Dedifferentiated amniotic fluid mesenchymal stem cell (primary cell): ENCODE results near the gene RAB2B.

Source experiments
- DNase-seq: peaks from one replicate; pipeline ENCODE4 v3.0.0-alpha.2; 2016; ENCODE audit errors: extremely low spot score

Gene RAB2B

DNA sequence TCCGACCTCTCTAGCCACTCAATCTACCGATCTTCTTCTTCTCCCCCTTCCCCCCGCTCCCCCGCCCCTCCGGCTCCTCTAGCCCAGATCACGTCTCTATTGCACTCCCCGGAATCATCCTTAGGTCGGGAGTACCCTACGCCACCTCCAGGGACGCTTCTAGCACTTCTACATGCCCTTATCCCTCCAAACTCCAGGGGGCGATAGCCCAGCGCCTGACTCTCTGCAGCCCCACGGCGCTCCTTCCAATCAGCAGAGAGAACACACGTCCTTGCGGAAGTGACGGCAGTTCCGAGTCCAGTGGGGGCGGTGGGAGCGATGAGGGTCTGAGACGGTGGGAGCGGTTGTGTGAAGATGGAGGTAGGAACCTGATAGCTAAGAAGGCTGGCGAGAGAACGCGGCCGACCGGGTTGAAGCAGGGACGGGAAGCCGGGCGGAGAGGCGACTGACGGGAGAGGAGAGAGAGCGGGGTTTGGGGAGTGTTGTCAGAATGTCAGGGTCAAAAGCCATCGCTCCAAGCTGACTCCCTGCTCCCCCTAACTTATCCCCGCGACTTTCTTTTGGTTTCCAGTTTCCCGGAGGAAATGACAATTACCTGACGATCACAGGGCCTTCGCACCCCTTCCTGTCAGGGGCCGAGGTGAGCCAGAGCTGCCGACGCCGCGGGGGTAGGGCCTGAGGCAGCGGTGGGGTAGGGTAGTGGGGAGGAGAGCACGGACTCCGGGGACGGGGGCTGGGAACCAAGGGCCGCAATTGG lies at the start of gene RAB2B, which contains the start of gene TOX4:
TSS of gene RAB2B (minus strand) at position 35 of the 757 bp plus-strand sequence. CDS start 87 bp downstream, outside the sequence.
TSS of gene TOX4 (plus strand) at position 271 of the 757 bp plus-strand sequence. CDS start at position 355, 84 bp downstream.
- DNase-seq, result peak; percentile 99

DNA sequence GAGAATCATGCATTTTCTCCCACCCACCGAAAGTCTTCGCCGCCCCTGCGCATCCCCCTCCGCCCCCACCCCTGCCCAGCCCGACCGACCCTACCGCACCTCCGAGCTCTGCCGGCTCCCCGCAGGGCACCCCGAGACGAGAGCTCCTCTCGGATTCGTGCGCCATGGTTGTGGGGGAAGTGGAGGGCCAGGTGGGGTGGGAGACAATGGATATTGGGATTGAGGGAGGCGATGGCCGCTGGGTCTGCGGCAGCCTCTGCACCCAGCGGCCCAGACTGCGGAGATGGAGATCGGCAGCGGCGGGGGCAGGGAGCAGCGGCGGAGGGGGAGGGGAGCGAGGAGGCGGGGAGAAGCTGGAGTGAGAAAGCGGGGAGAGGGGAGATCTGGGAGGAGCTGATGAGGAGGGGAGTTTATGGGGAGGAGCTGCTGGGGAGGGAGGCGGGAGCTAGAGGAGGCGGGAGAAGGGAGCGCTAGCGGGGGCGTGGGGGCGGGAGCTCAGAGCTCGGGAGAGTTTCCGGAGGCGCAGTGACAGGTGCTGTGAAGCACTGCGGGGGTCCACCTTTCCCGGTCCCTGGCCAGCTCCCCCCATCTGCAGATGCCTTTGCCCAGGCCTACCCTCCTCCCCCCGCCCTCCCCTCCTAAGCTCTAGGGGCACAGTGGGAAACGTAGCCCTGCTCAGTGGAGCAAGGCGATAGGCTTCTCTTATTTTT lies 49.4 kb upstream of the RAB2B start, which contains the start of gene SALL2:
TSS of gene SALL2 (minus strand) at position 385 of the 710 bp plus-strand sequence. CDS start at position 166, 219 bp downstream.
- DNase-seq, result peak; percentile 21

DNA sequence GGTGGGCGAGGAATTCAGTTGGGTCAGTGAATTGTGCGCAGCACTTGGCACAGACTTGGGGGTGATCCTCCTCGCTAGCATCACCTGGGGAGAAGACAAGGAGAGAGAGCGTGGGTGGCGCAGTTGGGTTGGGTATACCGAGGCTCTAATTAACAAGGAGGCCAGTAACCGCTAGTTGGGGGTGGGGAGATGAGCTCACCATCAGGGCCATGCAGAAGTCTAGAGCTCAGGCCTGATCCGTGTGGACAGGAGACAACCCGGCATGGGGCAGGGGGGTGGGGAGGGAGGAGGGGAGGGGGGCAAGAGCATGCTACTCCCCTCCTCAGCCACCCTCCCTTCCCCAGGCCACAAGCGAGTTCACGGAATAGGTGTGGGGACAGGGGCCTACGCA lies 48.8 kb upstream of the RAB2B start:
- no peak for DNase-seq

DNA sequence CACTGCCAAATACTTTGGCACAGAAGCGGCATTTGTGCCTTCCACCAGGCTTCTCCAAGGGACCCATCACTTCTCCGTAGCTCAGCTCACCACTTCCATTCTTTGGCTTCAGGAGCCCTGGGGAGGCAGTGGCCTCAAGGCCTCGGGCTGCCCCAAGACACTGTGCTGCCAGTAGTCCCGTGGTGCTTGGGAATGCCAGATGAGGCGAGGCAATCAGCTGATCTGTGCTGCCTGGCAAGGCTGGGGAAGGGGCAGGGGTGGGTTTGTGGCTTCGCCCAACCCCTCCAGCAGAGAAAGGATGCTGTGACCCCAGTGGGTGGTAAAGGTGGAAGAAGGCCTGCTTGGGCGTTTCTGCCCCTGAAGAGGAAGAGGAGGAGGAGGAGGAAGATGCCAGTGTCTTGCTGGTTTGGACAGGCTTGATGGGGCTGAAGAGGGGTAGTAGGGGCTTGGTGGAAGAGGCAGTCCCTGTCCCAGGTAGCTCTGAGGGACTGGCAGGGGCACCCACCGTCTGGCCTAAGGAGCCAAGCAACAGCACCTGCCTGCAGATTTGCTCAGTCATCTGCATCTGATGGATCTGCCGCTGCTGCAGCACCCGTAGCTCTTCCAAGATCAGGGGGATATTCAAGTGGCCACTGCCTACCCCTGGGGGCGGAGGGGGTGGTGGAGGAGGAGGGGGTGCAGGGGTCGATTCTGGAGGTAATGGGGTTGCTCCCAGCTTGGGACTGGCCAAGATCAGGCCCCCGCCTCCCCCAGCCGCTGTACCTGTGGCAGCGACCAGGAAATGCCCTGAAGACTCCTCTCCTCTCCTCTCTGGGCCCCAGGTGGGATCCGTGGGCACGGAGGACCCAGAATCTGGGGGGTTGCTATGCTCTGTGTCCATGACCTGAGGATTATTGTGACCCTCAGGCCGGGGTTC lies 48.1 kb upstream of the RAB2B start:
- no peak for DNase-seq

DNA sequence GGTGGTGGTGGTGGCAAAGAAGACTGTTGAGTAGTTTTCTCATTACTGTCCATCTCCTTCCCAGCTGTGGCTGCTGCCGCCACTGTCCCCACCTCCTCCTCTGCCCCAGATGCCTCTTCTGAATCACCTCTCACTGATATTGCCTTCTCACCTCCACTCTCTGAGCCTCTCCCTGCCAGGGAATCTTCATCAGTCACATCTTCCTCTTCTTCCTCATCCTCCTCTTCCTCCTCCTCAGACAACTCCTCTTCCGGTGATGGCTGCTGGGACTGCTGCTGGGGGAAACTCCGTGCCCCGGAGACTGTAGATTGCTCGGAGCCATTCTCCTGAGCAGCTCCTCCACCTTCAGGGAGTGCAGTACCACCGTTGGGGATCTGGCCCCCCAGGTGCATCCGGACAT lies 46.4 kb upstream of the RAB2B start:
- DNase-seq, result no peak

DNA sequence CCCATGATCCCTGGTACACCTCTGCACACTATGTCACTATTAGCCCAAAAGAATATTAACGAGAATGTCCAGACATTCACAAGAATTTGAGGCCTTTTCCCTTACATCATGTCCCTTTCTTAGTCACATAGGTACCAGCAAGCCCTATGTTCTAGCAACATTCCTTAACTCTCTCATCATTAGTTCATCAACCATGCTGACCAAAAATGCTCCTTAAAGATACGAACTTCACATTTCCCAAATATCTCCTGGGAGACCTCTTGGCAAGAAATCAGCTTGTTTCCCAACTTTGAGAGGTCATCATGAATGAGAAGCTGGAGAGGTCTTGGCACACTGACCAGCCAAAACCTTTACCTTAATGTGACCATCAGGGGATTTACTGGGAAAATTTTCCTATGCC lies 44.7 kb upstream of the RAB2B start:
- no peak for DNase-seq

DNA sequence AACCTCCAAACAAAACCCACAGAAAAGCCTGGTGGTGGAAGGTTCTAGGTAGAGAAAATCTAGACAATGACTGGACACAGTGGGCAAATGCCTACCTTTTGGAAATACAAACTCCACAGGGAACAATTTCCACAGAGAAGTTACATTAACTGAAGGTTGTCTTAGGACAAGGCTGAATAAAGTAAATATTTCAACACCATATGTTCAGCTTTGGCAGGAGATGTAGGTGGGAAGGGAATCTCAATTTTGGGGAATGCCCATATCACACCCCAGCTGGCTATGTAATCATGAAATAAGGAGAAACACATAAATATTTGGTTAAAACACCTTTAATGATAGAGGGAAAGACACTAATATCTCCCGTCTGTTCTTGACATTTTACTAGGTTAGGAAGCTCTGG lies 44.0 kb upstream of the RAB2B start:
- no peak for DNase-seq

DNA sequence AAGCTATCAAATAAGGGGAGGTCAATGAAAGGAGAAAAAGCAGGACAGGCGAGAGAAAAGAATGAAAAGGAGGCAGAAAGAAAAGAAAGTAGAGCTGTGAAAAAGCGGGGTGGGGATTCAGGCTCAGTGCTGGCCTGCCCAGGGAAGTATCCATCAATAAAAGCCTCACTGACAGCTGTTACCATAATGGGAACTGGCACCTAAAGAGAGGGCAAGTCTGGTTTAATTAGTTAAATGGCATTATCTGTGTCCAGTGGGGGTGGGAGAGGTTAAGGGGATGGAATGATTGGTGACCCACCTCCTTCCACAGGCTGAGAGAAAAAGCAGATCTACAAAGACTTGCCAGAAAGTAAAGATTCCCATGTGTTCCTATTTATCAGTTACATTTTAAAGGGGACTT lies 42.0 kb upstream of the RAB2B start:
- no peak for DNase-seq

DNA sequence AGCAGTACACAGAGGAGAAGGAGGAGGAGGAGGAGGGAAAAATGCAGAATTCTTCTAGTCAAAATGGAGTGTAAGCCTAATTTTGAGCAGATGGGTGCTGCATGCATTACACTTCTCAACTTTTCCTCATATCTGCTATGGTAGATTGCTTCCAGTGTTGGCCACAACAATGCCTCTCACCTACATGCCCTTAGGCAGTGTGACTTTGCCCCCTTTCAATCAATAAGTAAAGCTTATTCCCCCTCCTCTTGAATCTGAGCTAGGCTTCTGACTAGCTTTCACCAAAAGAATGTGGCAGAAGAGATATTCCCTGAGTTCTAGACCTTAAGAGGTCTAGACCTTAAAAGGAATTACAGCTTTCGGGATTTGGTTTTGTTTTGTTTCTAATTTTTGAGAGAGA lies 37.6 kb upstream of the RAB2B start:
- no peak for DNase-seq

DNA sequence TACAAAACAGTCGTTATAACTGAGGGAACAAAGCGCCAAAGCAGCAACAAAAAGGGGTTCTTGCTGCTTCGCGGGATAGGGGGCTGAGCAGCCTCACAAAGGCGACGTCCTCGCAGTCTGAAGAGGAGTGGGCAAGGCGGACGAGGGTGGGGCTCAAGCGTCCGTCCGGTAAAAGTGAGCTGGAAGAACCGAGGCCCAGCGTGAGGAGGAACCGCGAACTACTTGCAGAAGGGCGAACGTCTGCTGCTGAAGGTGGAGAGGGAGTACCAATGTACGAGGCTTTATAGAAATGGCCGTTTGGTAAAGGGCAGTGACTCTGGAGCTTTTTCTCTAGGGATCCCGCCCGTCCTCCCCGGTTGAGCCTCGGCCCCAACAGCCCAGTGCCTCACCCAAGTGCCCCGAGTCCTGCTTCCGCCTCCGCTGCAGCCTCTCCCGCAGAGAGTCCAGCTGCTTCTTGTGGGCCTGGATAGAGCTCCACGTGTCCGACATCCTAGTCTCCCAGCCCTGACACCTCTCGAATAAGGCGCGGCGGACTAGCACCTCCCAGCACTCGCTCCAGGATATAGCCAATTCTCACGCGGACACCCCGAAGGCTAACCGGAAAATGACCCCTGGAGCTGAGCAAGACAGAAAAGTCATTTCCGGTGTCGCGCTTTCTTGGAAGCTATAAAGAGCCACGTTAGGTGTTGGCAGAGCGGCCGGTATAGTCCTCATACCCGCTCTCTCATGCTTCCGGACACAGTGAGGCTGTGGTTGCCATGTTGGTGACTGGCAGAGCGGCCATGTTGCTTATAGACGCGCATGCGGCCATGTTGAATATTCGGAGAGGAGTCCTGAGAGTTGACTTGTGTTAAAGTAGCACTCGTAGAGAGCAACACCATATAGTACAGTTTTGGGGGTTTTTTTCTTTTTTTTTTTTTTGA lies 34.2 kb upstream of the RAB2B start, which contains the start of gene METTL3:
TSS of gene METTL3 (minus strand) at position 606 of the 923 bp plus-strand sequence. CDS start at position 489, 117 bp downstream.
- DNase-seq, result peak; percentile 99

DNA sequence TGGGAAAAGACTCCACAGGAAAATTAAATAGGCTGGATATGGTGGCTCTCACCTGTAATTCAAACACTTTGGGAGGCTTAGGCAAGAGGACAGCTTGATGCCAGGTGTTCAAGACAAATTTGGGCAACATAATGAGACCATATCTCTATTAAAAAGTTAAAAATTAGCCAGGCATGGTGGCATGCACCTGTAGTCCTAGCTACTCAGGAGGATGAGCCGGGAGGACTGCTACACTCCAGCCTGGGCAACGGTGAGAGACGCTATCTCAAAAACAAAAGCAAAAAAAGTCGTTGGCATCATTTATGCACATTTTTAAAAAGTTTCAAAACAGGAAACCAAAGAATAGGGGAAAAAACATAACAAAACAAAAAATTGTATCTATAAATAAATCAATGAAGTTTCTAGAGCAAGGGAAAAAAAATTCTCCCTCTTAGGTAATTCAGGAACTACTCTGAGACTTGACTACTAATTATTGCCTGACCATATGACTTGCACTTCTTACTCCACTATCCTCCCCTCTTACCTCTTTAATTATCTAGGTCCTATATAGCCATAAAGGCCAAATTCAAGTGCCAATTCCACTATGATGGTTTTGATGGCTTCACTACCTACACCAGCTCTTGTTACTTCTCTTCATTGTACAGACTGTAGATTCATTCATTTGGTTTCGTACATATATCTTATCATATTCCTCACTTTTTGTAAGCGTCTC lies 32.8 kb upstream of the RAB2B start:
- no peak for DNase-seq

DNA sequence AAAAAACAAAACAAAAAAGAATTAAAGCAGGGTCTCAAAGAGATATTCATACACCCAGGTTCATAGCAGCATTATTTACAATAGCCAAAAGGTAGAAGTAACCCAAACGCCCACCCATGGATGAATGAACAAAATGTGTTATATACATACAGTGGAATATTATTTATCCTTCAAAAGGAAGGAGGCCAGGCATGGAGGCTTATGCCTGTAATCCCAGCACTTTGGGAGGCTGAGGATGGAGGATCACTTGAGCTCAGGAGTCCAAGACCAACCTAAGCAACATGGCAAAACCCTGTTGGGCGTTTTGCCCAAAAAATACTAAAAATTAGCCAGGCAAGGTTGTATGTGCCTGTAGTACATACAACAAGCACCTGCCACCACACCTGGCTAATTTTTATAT lies 29.8 kb upstream of the RAB2B start:
- DNase-seq, result no peak

DNA sequence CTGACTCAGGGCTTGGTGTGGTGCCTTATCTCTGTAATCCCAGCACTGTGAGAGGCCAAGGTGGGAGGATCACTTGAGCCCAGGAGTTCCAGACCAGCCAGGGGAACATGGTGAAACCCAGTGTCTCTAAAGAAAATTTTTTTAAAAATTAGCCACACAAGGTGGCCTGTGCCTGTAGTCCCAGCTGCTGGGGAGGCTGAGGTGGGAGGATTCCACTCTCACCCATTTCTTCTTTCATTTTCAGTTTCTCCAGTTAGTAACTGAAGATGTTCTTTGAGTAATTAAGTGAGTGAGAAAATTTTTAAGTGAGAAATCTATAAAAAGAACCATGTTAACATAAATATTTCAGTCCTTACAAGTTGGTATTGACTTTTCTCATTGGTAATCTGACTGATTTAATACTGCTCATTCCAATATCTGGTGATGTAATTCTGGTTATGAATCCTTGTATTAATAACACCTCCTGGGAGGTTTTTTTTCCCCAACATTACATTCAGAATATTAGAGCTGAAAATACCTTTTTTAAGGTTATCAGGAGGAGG lies 28.3 kb upstream of the RAB2B start:
- no peak for DNase-seq

DNA sequence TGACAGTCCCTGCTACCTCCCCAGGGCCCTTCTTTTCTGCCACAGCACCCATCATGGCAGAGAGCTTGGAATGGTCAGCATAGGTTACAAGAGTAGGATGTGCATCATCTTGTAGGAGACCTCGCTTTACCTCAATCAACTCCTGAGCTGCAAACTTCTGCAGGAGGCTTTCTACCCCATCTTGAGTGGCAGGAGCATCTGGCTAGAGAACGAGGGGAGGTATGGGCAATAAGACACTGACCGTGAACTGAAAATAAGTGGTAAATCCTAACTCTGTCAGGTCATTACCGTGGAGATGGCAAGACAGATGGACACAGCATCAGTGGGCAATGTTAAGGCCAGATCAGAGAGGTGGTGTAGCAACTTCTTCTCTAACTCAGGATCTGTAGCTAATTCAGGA lies 26.6 kb upstream of the RAB2B start:
- DNase-seq, result no peak

DNA sequence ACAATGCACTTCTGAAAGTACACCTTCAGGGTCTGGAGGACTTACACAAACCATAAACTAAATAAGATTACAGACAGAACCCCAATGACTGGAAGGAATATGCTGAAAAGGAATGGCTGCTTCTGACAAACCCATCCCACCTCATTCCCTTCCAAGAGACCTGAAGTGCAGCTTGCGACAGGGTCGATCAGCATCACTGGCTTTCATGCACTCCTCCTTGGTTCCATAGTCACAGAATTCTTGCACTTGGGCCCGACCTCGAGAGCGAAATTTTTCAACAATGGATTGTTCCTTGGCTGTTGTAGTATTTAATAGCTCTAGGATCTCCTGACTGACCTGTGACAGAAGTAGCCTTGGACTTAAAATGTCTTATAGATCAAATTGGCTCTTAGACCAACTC lies 24.8 kb upstream of the RAB2B start:
- DNase-seq, result no peak

DNA sequence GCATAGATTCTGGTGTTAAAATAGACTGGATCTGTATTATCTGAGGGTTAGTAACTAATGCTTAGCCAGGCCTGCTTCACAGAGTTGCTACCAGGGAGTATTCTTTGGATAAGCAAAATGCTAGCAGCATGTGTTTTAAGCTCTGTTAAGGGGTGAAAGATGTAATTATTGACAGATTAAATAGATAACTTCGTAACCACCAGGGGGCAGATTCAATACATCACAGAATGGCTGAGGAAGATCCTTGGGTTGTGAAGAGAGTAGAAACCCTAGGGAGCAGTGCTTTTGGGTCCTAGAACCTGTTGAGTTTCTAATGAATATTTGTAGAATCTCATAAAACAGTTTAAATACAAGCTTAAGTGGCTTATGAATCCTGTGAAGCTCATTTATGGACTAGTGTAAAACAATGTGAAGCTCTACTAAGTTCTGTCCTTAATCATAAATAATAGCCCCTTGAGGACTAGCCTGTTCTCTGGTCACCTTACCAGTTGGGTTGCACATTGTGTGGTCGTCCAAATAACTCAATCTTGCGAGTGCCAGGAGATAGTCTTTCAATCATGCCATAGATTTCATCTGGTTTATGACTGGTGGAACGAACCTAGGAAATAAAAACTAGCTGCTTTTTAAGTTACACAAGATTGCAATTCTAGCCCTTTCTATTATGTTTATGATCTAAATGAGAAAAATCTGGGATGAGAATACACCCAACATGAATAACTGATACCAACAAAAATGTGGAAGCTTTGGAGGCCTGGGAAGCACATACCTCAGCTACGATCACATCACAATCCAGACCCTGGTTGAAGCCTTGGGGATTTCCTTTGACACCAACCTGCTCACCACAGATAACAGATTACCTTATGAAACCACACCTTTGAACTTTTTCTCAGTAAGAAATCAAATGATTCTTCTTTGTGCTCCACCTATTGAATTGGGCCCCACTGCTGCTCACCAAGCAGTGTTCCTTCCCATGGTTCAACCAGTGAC lies 22.1 kb upstream of the RAB2B start:
- peak; percentile 44 for DNase-seq

DNA sequence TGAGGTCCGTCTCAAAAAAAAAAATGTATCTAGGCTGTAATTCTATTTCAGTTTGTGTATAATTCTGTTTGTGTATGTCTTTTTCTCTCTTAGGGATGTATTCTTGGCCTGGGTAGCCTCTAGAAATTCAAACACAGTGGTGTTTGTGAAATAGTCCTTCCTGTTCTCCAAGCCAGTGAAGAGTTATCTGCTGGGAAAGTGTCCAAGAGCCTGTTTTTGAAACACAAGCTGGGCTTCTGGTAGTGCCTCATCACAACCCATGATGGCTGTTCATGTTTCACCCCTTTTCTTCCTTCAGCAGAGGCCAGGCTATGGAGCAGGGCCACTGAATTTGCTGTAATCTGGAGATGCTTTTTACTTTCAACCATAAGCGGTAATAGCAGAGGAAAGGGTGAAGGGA lies 19.7 kb upstream of the RAB2B start:
- no peak for DNase-seq

DNA sequence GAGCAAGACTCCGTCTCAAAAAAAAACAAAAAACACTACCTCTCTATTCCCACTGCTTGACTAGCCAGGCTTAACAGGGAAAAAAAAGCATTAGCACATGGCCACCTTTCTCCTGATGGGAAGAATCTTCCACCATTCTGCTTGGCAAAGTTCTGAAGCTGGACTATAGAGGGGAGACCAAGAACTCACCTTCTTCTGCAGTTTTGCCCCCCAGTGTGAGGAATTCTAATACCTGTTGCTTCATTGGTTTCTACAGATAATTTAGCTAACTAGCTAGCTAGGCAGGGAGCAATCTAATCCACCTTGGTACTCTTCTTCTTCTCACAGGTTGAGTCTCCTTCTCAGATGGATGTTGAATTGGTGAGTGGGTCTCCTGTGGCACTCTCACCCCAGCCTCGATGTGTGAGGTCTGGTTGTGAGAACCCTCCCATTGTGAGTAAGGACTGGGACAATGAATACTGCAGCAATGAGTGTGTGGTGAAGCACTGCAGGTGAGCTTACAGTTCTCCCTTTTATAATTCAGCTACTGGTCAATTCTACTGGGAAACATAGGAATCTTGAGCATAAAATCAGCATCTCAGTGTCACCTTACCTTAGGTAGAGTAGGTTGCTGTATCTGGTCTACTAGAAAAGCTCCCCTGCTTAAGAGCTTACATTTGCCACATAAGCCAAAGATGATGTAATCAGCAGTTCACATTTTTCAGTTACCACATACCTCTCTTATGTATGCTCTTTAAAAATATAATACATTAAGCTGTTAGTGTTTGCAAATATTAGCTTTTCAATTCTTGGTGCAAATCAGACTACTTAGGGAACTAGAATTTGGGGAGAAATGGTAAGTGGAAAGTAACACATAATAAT lies 18.4 kb upstream of the RAB2B start:
- DNase-seq, result peak; percentile 51
